Bronchial epithelial cell (primary cell): ENCODE data around the gene ZMYND8. TPM values are rescaled to one million over a fixed set of nuclear protein-coding genes. Genes with fewer than 3 reads are reported as not detected.

Experiments
- DNase-seq: peaks from one replicate; pipeline ENCODE4 v3.0.0-alpha.2; 2010; ENCODE audit warnings: low read depth
- FAIRE-seq: peaks from 2 replicates; lab custom pipeline; 2011; peaks lifted over from hg19 to GRCh38; lab: Jason Lieb, UNC
- H3K27me3 ChIP-seq: 2 replicates; pipeline ENCODE4 v1.5.1; 2011; ENCODE audit warnings: low read length; ENCODE audit not compliant: control insufficient read depth, insufficient read depth
- H3K36me3 ChIP-seq: 2 replicates; pipeline ENCODE4 v1.5.1; 2011; ENCODE audit warnings: low read length; ENCODE audit not compliant: control insufficient read depth, insufficient read depth
- H3K4me3 ChIP-seq: 2 replicates; pipeline ENCODE4 v1.5.1; 2011; ENCODE audit warnings: mild to moderate bottlenecking, low read depth, low read length, control low read depth
- total RNA-seq: library from RNA; depleted of rRNA; stranded (reverse); fragments of >200 nt; gene quantifications from 2 replicates; pipeline ENCODE4 v1.2.1, GENCODE V29; 2014
- TF ChIP-seq, protein P1 (sequence below): IDR thresholded peaks from 2 replicates; pipeline ENCODE4 v1.5.1; 2011; ENCODE audit warnings: mild to moderate bottlenecking, moderate library complexity, low read length, control low read depth, inconsistent platforms; ENCODE audit not compliant: insufficient read depth, severe bottlenecking

Gene ZMYND8
- total RNA-seq, 1 donor from 2014 or later = 13.4 TPM

DNA sequence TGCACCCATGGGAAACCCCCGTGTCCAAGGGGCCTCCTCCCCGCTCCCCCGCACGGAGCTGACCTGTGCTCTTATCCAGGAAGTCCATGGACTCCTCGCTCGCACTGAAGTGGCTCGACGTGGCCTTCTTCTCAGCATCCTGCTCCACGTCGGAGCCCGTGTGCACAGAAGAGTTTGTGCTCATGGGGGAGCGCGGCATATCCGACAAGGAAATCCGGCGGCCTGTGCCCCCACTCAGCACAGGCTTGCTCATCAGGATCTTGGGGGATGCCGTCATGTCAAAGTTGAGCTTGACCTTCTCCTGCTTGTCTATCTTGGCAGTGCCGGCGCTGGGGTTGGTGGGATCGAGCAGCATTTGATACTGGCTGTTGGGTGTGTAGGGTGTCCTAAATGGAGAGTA, 80.2 kb downstream of the ZMYND8 start:
- TF ChIP-seq, protein P1, sequence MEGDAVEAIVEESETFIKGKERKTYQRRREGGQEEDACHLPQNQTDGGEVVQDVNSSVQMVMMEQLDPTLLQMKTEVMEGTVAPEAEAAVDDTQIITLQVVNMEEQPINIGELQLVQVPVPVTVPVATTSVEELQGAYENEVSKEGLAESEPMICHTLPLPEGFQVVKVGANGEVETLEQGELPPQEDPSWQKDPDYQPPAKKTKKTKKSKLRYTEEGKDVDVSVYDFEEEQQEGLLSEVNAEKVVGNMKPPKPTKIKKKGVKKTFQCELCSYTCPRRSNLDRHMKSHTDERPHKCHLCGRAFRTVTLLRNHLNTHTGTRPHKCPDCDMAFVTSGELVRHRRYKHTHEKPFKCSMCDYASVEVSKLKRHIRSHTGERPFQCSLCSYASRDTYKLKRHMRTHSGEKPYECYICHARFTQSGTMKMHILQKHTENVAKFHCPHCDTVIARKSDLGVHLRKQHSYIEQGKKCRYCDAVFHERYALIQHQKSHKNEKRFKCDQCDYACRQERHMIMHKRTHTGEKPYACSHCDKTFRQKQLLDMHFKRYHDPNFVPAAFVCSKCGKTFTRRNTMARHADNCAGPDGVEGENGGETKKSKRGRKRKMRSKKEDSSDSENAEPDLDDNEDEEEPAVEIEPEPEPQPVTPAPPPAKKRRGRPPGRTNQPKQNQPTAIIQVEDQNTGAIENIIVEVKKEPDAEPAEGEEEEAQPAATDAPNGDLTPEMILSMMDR = no peak
- Histone ChIP-seq H3K27me3 (no peaks in the 10 kb centered on the region), H3K36me3 (peaks cover 16% of the 10 kb centered on the region)

DNA sequence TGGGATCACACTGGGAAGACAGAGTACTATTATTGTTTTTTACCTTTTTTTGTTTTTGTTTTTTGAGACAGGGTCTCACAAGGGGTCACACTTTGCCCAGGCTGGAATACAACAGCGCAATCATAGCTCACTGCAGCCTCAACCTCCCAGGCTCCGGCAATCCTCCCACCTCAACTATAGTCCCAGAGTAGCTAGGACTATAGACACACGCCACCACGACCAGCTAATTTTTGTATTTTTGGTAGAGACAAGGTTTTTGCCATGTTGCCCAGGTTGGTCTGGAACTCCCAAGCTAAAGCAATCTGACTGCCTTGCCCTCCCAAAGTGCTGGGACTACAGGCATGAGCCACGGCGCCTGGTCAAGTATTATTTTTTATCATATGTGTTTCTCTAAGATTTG, 81.0 kb downstream of the ZMYND8 start:
- Histone ChIP-seq H3K36me3 (peaks cover 16% of the 10 kb centered on the region), H3K4me3 (no peak overlapping the region), H3K27me3 (no peaks in the 10 kb centered on the region)
- TF ChIP-seq, protein P1 = no peak
- FAIRE-seq (no peak), DNase-seq (no peak)

More for the DNA sequence above, 80.2 kb downstream of the ZMYND8 start:
- no peak overlapping the region for H3K4me3 ChIP-seq
- no peak for FAIRE-seq
- no peak for DNase-seq

DNA sequence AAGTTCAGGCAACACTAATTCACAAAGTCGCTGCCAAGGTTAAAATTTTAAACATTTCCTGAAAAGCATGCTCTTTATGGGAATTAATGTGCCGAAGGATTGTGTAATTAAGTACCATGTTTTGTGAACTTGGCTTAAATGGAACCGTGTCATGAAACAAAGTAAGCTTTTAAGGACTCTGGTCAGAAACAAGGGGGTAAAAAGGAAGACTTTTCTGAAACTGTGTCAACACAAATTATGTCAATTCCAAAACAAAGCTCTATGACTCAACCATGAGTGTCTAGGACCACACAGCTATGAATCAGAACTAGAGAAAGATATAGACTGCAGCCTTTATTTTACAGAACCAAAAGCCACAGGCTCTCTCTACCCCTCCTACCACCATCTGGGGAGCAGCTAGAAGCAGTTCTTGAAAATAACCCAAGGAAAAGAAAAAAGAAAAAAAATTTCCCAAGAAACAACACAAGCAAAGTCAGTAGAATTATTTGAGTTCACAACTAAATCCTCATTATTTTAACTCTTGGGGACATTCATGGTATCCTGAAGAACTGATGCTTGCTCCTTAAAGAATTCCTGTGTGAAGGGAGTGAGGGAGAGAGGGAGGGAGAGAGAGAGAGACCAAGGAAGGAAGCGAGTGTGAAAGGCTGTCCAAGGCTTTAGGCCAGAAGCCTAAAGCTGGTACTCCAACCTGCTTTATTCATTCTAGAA, 81.9 kb downstream of the ZMYND8 start:
- FAIRE-seq (no peak), DNase-seq (peak; percentile 95)
- Histone ChIP-seq H3K27me3 (no peaks in the 10 kb centered on the region), H3K4me3 (no peak overlapping the region), H3K36me3 (peaks cover 19% of the 10 kb centered on the region)
- TF ChIP-seq, protein P1 = no peak

- Histone ChIP-seq H3K36me3 (peaks cover 19% of the 10 kb centered on the region), H3K27me3 (no peaks in the 10 kb centered on the region), H3K4me3 (no peak overlapping the region)
- TF ChIP-seq, protein P1 = no peak
- FAIRE-seq = no peak
- peak; percentile 18 for DNase-seq
These were observed 82.8 kb downstream of the ZMYND8 start for GRCh38 chr20:47273591-47274235.

GRCh38 chr20:47272893-47273590, 83.5 kb downstream of the ZMYND8 start:
- TF ChIP-seq, protein P1 = peak; percentile 65
- FAIRE-seq (no peak), DNase-seq (peak; percentile 78)
- Histone ChIP-seq H3K36me3 (peaks cover 18% of the 10 kb centered on the region), H3K27me3 (no peaks in the 10 kb centered on the region), H3K4me3 (no peak overlapping the region)
